ENCODE data around the gene CHST7.

The CHST7 gene

DNA sequence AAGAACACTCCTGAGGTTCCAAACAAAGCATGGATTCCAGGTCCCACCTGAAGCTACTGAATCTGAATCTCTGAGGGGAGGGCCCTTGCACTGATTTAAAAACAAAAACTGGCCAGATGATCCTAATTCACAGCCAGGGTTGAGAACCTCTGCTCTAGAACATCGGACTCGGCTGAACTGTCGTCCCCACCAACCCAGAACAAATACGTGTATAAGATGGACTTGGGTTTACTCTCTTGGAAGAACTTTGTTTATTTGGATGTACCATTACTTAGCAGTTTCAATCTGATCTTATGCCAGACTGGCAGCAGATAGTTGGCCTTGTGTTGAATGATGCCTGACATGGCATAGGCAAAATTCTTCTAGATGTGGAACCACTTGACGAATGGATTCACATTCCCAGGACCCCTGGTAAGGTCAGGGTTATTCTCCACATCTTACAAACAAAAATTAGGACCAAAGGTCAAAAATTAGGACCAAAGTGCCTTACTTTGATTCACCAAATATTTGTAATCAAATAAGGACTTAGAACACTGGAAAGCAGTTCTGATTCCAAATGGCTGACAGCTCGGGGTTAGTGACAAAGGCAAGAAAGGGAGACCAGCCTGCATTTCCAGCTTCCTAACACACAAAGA, 29.0 kb downstream of the CHST7 start:
- DNase-seq (ENCODE audit: extremely low read depth in 1 of 2, low read depth in 1 of 2): no peak

GRCh38 chrX:46607916-46608315, 34.4 kb downstream of the CHST7 start:
- DNase-seq (ENCODE audit: extremely low read depth in 1 of 2, low read depth in 1 of 2): no peak

- DNase-seq (ENCODE audit: extremely low read depth in 1 of 2, low read depth in 1 of 2): no peak
Measured at GRCh38 chrX:46610070-46610658, 36.6 kb downstream of the CHST7 start.

DNA sequence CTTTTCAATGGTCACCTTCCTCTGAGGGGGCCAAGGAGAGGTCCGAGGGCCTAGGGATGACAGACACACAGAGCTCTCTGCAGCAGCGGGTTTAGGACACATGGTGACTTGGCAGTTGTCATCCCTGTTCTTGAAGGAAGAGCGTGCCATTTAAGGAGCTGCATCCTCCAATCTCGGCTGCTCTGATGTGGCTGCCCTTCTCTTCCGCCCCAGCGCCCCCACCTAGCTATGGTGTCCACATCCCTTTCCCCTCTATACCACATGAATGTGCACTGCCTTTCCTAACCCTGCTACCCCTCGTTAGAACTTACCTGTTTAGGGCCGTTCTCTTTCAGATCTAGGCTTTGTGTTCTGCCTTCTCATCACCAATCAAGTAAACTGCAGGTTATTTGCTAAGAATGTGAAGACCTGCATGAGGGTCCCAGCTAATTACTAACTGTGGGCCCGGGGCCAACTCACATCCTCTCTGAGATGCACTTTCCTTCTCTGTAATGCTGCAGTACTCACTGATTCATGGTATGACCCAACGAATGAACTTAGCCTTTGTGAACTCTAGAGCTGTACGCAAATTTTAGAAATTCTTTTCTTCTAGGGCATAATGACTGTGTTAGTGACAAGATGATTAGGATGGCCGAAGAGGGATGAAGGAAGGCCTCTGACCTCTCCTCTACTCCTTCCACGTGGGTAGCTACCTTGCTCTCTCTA, 38.2 kb downstream of the CHST7 start:
- no peak for DNase-seq (ENCODE audit: extremely low read depth in 1 of 2, low read depth in 1 of 2)

GRCh38 chrX:46617906-46618305, 44.3 kb downstream of the CHST7 start:
- no peak for DNase-seq (ENCODE audit: extremely low read depth in 1 of 2, low read depth in 1 of 2)

DNA sequence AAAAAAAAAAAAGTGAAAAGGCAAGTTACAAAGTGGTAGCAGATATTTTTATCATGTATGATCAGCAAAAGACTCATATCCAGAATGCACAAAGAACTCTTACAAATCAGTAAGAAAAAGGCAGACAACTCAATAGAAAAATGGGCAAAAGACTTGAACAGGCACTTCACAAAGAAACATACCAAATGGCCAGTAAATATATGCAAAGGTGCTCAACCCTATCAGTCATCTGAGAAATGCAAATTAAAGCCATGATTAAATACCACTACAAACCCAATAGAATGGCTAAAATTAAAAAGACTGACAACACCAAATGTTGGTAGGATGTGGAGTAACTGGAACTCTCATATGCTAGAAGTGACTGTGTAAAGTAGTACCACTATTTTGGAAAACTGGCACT, 45.4 kb downstream of the CHST7 start:
- DNase-seq (ENCODE audit: extremely low read depth in 1 of 2, low read depth in 1 of 2): no peak

- no peak for DNase-seq (ENCODE audit: extremely low read depth in 1 of 2, low read depth in 1 of 2)
Measured at GRCh38 chrX:46620505-46620904, 46.9 kb downstream of the CHST7 start.

DNA sequence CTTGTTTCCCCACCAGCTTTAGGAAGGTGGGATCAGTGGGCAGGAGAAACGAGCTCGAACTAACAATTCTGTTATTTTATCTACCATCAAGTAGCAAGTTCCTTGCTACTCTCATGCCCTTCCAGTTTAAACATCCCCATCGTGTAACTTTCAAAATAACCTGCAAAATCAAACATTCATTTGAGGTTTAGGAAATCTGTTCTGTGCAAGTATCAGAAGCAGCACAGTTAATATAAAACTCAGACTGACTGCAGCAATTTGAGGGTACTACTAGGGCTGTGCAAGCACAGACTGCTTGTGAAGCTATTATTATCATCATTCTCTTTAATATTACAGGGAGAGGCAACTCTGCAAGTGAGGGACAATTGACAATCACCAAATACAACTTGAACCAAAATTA, 48.0 kb downstream of the CHST7 start:
- DNase-seq (ENCODE audit: extremely low read depth in 1 of 2, low read depth in 1 of 2): no peak

DNA sequence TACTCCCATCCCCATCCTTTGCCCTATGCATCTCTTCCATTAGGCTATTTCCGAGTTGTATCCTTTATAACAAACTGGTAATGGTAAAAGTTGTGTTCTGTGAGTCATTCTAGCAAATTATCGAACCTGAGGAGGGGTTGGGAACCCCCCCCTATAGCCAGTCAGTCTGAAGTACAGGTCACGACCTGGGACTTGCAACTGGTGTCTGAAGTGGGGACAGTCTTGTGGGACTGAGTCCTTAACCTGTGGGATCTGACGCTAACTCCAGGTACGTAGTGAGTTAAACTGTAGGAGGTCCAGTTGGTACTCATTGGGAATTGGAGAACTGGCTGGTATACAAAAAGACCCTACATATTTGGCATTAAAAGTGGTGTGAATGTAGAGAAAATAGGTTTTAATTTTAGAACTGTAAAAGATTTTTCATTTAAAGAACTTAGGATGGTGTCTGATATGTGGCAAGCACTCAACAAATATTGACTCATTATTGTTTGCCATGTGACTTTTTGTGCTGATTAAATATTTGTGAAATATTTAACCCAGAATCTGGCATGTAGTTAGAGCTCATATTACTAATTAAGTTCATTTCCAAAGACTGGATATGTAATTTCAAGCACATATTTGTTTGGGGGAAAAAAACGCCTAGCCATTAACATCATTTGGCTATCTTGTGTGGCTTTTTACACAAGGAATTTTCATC, 50.7 kb downstream of the CHST7 start:
- no peak for DNase-seq (ENCODE audit: extremely low read depth in 1 of 2, low read depth in 1 of 2)

- no peak for DNase-seq (ENCODE audit: extremely low read depth in 1 of 2, low read depth in 1 of 2)
Measured at GRCh38 chrX:46626566-46626965, 53.0 kb downstream of the CHST7 start.

GRCh38 chrX:46627062-46627461, 53.5 kb downstream of the CHST7 start:
- DNase-seq (ENCODE audit: extremely low read depth in 1 of 2, low read depth in 1 of 2): no peak

DNA sequence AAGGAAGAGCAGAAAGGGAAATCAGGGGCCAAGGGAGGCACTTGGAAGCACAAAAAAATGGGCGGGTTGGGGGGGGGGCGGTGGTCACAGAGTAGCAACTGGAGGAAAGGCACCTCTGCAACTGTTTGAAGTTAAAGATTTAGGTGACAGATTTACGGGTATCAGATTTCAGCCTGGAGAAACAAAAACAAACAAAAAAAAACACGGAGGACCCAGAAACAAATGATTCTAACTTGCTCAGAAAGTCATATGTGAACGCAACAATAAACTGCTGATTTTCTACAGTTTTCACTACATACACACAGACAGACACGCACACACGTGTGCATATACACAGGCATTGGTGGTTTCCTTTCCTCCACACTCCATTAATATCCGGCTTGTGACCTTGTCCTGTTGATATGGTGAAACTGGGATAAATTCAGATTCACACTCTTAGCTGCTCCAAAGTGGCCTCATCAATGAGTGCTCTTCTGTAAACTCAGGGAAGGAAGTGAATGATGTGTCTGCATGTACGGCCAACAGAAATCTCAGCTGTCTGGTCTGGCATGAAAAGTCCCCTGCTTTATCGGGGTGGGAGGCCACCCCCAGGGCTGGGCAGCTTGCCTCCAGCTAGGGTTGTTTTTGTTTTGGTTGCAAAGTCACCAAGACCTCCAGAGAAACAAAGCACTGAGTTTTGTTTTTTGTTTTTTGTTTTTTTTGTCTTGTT, 54.3 kb downstream of the CHST7 start:
- DNase-seq (ENCODE audit: extremely low read depth in 1 of 2, low read depth in 1 of 2): no peak

DNA sequence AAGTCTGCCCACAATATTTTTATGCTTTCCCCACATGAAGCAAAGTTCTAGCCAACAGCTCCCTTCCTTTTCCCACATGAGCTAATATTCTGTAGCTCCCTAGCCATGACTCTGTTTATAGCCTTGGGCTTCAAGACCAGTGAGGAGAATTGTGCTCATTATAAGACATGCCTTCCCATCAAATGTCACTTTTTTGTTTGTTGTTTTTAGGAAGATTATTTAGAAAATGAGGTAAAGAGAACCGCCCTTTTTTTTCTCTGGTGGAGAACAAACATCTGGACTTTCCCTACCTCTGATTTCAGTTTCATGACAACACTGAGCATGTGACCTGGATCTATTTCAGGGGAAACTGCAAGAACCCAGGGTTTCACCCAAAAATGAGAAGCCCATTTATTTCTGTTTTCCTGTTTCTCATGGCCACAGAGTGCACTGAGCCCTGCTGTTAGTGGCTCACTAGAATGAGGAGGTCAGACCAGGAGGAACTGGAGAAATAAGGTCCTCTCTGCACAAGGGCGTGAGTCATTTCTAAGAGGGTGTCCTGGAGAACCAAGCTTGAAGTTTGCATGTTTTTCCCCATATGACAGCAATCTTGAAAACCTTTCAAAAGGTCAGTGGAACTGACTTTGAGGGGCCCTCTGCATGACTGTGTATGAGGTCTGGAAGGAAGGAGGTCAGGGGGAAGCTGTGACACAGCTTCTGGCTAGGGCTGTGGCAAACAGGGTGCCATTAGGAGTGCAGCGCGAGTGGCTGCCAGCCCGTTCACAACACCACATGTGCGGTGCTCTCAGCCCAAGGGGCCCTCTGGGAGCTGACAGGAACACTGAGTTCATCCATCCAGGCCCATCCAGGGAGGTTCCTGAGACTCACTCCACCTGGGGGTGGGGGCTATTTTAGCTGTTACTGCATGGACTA, 55.2 kb downstream of the CHST7 start:
- no peak for DNase-seq (ENCODE audit: extremely low read depth in 1 of 2, low read depth in 1 of 2)

DNA sequence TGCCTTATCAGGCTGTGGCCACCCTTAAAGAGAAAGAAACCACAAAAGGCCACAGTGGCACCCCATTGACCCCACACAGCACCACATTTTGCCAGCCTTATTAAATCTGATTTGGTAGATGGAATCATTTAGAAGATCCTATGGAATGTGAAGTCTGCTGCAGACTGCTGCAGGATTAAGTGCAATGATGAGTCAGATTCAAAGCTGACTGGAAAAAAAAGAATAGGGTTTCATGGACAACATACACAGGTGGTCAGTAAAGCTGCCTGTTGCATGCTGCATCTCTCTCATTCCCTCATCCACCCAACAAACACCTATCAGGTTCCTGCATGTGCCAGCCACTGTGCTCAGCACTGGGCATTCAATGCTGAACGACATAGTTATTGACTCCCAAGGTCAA, 56.6 kb downstream of the CHST7 start:
- no peak for DNase-seq (ENCODE audit: extremely low read depth in 1 of 2, low read depth in 1 of 2)

GRCh38 chrX:46634577-46634976, 61.0 kb downstream of the CHST7 start:
- DNase-seq (ENCODE audit: extremely low read depth in 1 of 2, low read depth in 1 of 2): no peak

GRCh38 chrX:46635186-46635585, 61.6 kb downstream of the CHST7 start:
- DNase-seq (ENCODE audit: extremely low read depth in 1 of 2, low read depth in 1 of 2): no peak

GRCh38 chrX:46636223-46636622, 62.7 kb downstream of the CHST7 start:
- no peak for DNase-seq (ENCODE audit: extremely low read depth in 1 of 2, low read depth in 1 of 2)

DNA sequence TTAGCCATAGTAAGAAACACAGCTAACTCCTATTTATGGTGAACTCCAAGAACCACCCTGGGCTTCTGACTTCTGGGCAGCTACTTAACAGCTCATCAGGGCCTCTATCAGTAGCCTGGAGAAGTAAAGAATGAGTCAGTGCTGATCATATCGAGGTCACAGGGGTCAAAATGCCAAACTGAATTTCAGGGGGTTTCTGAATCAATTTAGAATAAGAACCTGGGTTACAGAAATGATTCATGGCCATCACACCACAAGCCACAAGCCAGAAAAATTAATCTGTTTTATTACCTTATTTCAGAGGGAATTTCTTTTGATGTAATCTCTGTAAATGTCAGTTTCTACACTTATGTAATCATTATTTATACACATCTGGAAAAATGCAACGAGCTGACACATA, 64.4 kb downstream of the CHST7 start:
- no peak for DNase-seq (ENCODE audit: extremely low read depth in 1 of 2, low read depth in 1 of 2)

DNA sequence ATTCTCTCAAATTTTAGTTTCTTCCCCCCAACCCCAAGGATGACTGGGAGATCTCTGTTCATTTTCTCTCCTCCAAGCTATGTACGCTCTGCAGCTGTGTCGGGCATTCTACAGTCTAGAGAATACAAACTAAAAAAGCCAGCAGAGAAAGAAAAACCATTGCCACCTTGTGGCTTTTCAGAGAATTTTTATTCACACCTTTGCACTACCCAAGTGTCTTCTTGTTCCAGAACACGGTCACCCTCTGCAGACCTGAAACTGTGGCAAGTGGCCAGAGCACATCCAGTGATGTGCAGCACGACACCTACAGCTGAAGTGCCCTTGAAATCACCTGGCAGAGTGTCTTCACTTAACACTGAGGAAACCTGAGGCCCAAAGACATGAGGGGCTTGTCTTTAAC, 68.6 kb downstream of the CHST7 start:
- no peak for DNase-seq (ENCODE audit: extremely low read depth in 1 of 2, low read depth in 1 of 2)

- no peak for DNase-seq (ENCODE audit: extremely low read depth in 1 of 2, low read depth in 1 of 2)
Measured at GRCh38 chrX:46643636-46644035, 70.1 kb downstream of the CHST7 start.

All from stimulated activated CD8-positive, alpha-beta memory T cell treated with anti-CD3 and anti-CD28 coated beads, Interleukin-7, amount 100 ng/mL, for 48 hours (primary cell).